ENCODE data around the gene MOXD1.
"Not testable (repeated sequence)": the region's sequence is repeated elsewhere in the genome, so short reads cannot be mapped to it uniquely, and the experiment has no call there.

Gene MOXD1

DNA sequence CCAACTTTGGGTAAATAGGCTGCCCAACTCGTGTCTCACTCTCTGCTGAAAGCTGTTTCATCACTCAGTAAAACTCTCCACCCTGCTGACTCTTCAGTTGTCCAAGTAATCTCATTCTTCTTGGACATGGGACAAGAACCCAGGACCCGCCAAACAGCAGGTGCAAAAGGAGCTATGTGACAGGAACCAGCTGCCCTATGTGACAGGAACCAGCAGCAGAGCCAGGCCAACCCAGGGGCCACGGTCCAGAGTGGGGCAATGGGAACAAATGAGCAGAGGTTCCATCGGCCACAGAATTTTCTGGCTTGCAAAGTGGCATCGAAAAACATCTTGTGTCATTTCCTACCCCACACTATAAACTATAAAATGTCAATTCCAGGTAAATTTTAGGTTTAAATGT lies 56.5 kb downstream of the MOXD1 start:
- no peak for DNase-seq

DNA sequence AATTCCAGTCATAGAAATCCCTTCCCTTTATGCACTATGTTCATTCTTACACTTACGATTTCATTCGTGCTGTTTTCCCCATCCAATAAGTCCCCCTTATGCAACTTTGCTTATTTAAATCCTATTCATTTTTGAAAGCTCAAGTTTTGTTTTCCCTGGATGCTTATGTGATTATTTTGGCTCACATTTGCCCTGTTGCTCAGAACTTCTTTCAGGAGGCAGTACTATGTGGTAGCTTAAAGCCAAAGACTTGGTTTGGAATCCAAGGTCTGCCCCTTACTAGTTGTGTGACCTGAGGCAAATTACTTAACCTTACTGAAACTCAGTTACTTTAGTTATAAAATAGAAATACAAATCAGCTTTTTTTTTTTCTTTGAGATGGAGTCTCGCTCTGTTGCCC lies 59.6 kb downstream of the MOXD1 start:
- no peak for DNase-seq

DNA sequence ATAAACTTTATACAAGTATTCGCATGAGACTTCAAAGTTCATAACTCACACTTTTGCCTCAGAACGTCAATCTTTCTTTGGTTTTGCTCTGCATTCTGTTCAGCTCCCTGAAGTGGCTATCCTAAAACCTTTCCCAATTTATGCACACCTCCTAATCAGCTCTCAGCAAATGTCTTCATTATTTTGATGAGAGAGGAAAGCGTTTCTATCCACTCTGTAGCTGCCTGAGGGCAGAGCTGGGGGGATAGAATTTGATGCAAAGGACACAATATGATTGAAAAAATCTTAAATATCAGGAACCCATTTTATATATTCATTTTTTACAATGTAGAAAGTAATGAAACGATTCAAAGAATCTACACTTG lies 66.8 kb downstream of the MOXD1 start:
- DNase-seq = no peak

DNA sequence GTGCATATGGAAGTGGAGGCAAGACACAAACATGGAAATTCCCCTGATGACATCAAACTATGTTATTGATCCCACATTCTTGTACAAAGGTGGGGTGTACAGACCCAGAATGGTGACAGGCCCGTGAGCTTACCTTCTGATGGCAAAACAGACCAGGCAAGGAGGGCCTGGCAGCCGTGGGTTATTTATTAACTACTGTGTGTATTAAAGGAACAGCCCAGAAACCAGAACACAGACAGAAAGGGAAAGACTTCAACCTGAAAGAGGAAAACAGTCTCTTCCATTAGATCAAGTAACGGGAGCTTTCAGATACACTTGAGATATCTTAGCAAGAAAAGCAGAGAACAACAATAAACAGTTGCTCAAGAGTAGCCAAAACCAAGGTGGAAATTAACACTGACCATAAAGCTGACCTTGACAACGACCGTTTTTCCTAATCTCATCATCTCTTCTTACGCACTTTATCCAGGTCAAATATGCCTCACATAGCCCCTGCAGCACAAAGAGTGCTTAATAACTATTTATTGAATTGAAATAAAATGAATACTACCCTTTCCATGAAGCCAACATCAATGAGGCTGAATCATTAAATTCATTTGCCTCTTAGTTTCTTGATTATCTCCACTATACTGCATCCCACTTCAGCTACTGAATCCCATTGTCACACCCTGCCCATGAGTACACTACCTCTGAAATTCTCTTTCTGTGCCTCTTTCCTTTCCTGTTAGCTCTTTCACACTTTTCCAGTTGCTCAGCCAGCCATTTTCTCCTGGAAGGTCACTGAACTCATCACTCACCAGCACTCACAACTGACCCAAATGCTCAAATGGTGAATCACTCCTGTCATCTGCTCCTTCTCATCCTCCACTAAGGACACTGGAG lies 67.4 kb downstream of the MOXD1 start:
- peak; percentile 87 for DNase-seq

DNA sequence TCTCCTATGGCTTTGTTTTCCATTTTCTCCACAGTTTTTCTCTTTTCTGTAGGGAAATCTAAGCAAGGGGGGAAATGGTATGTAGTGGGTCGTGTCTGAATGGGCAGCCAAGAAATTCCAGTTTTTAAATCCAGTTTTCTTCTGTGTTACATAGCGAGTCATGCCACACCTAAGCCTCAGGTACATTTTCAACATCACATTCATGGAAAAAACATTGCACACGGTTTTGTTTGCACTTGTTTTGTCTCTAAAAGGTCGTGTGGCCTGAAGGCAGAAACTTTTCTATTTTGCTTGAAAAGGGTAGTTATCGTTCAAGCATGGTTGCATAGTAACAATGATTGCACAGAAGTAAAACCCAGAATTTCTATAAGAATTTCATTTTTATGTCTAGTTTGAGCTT lies 70.5 kb downstream of the MOXD1 start:
- no peak for DNase-seq

DNA sequence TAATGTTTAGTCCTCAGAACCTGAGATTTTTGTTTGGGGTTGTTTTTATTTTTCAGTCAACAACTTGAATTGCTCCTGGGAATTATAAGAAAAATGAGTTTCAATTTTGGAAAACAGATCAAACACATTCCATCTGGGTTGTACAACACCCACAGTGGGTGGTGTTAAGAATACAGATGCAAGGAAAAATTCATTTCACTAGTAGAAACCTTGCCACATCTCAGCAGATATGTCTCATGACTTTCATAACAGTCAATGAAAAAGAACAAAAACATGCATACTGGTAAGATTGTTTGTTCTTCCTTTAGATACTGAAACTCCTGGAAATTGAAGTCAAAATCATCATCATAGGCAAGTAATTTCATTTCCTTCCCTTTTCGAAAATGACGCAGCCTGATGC lies 78.9 kb downstream of the MOXD1 start:
- peak; percentile 48 for DNase-seq

DNA sequence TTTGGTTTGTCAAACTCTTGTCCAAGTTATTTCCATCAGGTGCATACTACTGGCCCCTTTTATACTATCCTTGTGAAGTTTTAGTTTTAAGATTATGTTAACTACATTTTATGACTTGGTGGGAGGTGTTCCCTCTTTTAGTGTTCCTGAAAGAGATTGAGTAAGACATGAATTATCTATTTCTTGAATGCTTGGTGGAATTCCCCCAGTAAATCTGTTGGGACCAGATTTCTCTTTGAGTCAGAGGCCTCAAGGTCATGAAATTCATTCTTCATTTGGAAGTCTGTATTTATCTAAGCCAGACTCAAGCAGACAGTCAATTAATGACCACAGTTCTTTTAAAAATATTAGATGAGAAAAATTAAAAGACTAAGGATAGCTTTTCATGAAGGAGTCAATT lies 81.3 kb downstream of the MOXD1 start:
- DNase-seq = peak; percentile 70

DNA sequence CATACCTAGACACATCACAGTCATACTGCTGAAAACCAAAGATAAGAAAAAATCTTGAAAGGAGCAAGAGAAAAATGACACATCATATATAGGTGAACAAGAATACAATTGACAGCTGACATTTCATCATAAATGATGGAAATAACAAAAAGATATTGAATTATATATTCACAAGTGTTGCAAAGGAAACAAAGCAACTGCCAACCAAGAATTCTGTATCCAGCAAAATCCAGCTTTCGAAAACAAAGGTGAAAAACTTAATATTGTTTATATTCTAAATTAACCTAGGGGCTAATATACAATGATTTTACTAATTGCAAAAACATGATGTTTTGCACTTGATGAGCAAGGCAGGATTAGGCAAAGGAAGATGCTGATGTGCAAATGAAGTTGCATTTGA lies 84.3 kb downstream of the MOXD1 start:
- no peak for DNase-seq

DNA sequence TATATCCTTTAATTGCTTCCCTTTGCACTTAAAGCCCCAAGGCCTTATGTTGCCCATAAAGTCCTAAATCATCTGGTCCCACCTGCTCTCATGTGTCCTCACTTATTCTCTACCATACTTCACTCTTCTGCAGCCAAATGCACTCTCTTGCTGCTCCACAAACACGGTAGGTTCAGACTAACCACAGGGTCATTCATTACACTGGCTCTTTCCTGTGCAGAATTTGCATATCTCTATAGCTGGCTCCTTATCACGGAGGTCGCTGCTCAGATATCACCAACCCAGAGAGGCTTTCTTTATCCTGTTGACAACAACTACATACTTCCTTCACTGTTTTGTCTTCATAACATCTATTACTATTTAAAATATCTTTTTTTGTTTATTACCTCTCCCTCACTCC lies 86.8 kb downstream of the MOXD1 start:
- no peak for DNase-seq

DNA sequence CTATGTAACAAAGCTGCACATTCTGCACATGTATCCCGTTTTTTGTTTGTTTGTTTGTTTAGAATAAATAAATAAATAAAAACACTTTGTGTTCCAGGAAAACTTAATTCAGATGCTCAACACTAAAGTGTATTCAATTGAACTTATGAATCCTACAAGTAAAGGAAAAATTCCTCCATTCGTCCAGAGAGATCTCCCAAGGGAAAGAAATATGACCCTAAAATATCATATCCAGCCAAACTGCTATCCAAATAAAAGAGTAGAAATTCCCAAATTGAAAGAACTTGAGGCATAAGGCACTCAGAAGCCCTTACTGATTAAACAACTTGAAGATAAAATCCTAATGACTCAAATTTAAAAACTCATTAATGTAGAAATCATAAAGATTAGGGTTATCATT lies 90.4 kb downstream of the MOXD1 start:
- no peak for DNase-seq

DNA sequence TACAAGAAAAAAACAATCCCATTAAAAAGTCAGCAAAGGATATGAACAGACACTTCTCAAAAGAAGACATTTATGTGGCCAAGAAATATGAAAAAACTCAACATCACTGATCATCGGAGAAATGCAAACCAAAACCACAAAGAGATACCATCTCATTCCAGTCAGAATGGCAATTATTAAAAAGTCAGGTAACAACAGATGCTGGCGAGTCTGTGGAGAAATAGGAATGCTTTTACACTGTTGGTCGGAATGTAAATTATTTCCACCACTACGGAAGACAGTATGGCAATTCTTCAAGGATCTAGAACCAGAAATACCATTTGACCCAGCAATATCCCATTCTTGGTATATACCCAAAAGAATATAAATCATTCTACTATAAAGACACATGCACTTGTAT lies 91.1 kb downstream of the MOXD1 start:
- not testable (repeated sequence) for DNase-seq

DNA sequence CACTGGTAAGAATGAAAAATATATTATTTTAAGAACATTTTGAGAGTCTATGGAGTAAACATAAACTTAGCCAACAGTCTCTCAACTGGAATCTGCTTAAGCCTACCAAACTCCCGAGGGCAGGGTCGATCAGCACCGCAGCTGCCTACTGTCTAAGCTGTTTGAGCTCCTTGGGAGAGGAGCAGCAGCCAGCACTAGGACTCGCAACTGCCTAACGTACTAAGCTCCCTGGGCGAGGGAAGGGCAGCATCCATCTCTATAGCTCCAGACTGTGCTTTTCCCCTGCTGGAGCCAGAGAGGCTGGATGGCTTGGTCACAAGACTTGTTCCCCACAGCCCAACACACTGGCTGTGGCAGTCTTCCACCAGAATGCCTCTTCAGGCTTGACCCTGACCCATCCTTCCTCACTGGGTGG lies 96.4 kb downstream of the MOXD1 start:
- DNase-seq = no peak

DNA sequence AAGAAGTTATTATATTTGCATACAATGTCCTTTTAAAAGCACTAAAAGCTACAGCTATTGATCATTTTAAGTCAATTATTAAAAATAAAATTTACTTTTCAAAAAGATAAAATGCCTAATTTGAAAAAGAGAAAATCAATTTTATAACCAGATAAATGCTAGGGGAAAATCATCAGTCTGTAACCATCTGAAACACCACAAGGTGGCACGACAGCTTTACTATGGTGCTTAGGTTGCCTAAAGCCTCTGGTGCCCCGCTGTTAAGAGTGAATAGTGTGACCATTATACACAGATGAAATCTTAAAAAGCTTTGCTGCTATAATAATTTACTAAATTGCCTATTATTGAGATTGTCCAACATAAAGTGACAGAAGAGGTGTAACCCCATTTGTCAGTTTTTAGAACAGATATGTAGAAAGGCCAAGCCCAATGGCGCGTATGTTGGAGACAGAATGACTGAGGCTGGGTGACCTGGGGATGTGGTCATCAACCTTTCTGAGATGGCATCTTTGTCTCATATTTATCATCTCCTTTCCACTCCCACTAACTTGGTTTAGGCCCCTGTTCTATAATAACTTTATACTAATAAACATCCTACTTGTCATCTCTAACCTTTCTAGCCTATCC lies 100.8 kb downstream of the MOXD1 start:
- no peak for DNase-seq

DNA sequence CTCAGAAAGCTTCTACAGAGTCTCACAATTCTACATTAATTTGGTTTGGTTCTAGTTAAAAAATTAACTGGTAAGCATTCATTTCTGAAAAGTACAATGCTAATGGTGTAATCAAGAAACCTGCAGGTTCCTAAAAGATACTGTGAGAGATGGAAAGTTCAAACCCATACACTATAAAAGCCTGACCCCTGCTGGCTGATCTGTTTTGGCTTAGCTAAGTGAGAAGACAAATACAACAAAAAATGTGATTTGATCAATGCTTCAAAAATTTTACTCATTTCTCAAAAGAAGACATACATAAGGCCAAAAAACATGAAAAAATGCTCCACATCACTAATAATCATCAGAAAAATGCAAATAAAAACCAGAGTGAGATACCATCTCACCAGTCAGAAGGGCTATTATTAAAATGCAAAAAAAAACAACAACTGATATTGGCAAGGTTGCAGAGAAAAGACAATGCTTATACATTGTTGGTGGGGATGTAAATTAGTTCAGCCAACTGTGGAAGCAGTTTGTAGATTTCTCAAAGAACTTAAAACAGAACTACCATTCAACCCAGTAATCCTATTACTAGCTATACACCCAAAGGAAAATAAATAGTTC lies 102.8 kb downstream of the MOXD1 start:
- peak; percentile 6 for DNase-seq

DNA sequence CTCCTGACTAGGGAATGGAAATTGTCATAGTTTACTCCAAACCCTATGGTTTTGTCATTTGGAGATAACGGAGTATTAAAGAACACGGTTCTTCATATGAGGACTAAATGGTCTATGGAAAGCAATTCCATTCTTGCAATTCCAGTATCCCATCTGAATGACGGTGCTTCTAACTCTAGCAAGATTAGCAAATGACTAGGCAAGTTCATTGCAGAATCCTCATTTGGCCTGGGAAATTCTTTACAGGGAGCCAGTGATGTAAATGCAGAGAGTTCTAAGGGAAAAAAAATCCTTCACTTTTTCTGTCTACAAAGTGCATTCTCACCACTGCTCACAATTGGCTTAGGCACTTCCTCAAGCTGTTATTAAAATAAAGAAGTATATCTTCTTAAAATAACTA lies 111.5 kb downstream of the MOXD1 start:
- no peak for DNase-seq

DNA sequence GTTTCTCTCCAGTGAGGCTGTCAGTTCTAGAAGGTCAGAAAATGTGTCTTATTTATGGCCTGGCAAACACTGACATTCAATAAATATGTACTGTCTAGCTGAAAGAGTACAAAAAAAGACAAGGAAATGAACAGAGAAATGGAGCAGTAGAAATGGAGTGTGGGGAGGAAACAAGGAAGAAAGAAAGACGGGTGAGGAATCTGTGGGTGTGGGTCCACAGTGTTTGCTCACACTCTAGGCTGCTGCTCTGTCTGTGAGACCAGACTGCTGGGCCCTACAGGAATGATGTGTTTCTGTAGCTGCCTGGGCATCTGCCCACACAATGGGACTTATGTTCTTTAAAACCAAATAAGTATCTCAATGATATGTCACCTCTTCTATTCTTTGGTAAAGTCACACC lies 114.2 kb downstream of the MOXD1 start:
- DNase-seq = no peak

DNA sequence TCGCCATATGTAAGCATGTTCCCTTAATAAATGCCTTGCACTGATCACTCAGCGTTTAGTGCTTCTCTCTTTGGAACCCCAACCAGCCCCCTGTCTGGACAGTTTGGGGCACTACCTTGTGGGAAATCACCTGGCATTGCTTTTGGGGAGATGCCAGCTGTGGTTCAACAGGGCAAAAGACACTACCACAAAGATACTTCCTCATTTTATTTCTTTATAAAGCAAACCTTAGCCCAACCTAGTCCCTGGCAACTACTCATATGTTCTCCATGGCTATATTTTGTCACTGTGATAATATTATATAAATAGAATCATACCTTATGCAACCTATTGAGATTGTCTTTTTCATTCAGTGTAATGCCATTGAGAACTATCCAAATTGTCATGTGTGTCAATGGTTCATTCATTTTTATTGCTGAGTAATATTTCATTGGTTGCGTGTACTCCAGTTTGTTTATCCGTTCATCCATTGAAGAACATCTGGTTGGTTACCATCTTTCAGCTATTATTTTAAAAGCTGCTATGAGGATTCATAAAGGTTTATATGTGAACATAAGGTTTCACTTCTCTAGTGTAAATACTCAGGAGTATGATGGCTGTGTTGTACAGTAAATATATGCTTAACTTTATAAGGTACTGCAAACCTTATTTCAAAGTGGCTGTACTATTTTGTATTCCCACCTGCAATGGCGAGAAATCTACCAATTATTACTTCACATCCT lies 114.8 kb downstream of the MOXD1 start:
- no peak for DNase-seq

DNA sequence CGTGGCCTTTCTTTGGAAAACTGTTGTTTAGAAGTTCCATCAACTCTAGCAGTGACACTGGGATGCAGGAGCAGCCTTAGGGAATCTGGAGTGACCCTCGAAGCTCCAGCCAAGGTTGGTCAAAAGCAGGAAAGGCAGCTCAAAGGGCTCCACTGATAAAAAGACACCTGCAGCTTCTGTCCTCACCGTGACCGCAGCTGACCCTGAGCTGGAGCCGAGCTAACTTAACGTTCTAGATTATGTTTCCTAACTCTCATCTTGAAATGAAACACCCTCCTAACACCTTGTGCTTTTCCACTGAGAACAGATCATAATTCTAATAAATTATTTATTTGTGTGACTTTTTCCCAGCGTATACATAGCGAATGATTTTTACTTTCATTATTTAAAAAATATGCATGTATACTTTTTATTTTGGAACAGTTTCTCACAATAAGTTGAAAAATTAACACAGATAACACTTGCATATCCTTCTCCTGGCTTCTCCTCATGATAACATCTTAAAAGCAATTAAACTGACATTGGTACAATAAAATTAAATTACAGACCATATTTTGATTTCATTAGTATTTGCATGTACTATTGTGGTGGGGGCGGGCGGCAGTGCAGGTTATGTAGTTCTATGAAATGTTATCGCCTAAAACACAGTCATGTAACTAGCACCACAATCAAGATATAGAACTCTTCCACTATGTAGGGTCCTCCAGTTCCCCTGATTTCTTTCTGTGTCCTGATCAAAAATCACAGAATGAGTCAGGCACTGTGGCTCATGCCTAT lies 116.1 kb downstream of the MOXD1 start:
- no peak for DNase-seq

DNA sequence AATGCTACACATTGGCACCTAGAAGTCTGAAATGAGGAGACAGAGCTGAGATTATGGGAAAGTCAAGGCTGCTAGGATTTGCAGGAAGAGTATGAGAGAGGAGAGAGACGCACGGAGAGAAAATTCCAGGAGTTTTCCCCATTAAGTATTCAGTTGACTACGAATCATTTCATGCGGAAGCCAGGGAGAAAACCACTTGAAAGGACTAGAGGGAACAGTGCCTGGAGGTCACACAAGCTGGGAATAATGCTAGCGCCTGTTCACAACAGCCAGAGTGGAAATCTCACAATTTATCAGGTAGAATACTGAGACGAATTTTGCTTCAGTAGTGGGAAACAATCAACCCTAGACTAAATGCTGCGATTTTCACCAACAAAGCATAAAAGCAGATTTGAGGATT lies 118.6 kb downstream of the MOXD1 start:
- DNase-seq = no peak

DNA sequence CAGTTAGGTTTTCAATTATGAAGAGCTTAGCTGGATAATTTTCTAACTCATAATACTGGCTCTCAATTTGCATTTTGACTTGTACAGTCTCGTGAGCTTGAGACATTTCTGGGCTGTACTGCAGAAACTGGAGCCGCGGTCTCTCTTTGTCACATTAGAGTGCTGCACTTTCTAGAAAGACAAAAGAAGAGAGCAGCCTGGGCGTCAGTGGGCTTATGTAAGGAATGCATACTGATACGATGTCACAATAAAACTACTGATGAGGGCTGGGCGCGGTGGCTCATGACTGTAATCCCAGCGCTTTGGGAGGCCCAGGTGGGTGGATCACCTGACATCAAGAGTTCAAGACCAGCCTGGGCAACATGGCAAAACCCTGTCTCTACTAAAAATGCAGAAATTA lies 120.8 kb downstream of the MOXD1 start:
- no peak for DNase-seq

DNA sequence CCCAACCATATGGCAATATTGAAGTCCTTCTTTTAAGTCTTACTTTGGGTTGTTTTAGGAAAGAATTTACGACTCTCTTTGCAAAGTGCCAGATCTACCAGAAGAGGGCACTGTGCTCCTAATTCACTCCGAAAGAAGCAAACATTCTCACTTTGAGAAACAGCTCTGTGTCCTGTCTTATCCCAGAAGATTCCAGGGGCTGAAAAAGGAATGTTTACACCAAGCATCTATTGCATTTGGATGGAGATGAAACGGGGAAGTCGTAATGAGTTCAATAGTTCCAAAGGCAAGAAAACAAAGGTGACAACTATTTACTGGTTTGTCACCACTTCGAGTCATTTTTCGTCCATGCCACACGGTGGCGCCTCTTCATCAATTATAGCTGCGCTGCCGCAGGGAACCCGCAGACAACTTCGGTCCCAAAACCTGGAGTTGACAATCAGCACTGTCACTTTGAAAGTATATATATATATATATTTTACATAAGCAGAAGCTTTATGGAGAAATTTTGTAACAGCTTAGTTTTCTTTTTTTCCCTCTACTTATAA lies 121.6 kb downstream of the MOXD1 start:
- DNase-seq = peak; percentile 12

All from NCI-H226 (cell line).